CD4-positive, alpha-beta T cell treated with Interleukin-1 beta for 1 hour (primary cell): ENCODE results near the gene SLC24A3.

Experiments used
- DNase-seq, 2 donors: peaks; one replicate each; pipeline ENCODE4 v3.0.0-alpha.2; 2020 to 2022

SLC24A3 gene

DNA sequence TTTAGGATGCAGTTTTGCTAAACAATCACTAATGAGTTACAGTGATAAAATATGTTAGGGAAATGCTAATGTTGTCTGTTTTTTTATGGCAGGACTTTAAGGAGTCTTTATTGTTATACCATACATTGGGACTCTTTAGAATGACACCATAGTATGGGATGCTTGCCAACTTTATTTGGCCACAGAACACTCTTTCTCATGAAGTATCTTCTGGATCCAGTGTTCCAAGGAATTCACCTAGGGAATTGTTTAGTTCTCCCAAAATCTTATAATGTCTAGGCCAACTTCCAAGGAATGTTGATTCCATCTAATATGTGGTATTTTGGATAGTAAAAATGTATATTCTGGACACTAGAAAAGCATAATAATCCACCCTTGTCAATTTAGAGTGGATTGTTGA lies 548.9 kb downstream of the SLC24A3 start:
- DNase-seq = no peak

- no peak for DNase-seq
These were observed 549.4 kb downstream of the SLC24A3 start for GRCh38 chr20:19761841-19762240.

DNA sequence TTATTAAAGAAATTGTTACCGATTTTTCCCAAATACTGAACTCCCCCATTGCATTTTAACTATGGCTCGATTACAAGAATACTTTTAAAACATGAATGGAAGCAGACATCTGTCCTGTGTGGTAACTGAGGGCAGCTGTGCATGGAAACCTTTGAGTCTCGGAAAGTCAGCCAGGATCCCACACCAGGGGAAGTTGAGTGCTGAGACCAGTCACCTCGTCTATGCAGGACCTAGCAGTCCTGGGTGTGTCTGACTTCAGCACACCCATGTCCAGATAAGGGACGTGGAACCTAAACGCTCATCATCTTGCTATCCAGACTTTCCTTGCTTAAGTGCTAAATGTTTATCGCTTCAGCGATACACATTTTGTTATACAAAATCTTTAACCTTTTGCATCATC lies 551.8 kb downstream of the SLC24A3 start:
- DNase-seq = no peak

GRCh38 chr20:19765266-19765665 lies 552.8 kb downstream of the SLC24A3 start:
- no peak for DNase-seq

DNA sequence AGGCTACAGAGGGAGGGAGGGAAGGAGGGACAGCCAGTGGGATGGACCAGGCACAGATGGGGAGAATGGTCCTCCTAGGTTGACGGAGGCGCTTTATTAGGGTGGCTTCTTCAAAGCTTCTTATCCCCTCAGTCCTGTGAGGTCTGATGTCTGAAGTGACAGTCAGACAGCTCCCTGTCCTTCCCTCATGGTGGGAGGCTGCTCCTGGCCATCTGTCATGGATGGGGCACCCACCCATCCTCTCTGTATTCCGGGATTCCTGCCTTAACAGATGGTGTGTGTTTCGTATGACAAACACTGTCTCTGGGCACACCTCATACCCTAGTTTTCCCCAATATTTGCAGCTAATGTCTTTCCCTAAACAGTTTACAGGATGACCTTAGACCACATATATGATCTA lies 553.5 kb downstream of the SLC24A3 start:
- DNase-seq = no peak

DNA sequence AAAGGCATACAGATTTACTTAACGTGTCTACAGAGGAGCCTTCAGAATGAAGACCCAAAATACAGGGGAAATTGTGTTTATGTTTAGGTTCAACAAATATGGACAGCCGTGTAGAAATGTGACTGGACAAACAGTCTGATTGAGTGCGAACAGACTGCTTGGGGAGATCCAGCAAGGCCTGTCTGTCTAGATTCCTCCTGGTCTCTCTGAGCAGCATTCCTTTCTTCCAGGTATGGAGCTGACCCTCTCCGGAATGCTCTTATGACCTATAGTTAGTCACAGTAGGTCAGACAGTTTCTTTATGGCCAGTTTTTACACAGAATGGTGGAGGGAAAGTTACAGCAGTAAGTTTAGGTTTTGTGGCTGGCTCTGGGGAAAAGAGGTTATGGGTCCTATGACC lies 554.6 kb downstream of the SLC24A3 start:
- DNase-seq = no peak

- no peak for DNase-seq
These were observed 555.9 kb downstream of the SLC24A3 start for GRCh38 chr20:19768325-19768842.

DNA sequence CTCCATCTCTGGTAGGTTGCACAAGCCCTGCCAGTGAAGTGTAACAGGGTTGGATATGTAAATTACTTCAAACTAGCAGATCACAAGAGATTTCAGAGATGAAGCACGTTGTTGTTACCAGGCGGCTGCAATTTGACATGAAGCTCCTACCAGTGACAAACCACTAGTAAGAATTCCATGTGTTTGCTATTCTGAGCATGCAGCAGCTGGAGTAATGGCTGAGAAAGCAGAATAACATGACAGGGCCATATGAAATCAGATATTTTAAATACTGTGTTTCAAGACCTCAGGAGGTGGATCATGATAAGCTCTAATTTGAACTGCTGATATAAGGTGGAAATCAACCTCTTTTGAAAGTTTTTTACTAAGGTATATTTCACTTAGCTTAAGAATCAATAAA lies 557.1 kb downstream of the SLC24A3 start:
- no peak for DNase-seq

DNA sequence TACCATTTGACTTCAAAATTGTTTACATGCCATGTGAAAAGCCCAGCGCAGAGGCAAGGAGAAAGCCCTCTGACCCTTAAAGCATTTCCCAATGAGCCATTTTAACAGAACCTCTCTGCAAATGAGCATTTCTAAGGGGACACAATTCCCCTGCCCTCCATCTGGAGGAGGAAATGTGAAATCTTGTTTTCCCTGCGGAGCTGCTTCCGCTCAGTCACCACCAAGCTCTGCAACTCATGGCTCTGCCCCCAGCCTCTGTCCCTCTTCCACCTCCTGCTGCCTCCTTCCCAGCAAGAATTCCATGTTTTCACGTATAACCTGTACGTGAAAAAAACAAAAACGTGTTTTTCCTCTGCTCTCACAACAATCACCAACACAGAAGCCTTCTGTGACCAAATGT lies 557.9 kb downstream of the SLC24A3 start:
- DNase-seq = no peak

DNA sequence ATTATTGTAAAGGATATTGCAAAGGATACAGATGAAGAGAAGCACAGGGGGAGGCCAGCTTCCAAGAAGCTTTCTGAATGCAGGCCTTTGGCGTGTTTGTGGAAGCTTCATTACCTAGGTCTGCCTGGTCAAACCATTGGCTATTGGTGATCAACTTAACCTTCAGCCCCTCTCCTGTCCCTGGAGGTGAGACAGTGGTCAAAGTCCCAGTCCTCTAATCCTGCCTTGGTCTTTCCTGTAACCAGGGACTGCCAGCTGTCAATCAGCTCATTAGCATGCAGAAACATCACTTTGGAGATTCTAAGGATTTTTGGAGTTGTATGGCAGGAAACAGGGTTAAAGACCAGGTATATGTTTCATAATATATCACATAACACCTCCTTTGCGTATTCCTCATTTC lies 558.6 kb downstream of the SLC24A3 start:
- no peak for DNase-seq
